ENCODE results near the gene LYPD5. TPM values are rescaled to one million over a fixed set of nuclear protein-coding genes. Genes with fewer than 3 reads are reported as not detected.

Gene LYPD5
- total RNA-seq, 4 donors from 2014 or later, result 0.35 to 1.4 TPM; not detected in 2

DNA sequence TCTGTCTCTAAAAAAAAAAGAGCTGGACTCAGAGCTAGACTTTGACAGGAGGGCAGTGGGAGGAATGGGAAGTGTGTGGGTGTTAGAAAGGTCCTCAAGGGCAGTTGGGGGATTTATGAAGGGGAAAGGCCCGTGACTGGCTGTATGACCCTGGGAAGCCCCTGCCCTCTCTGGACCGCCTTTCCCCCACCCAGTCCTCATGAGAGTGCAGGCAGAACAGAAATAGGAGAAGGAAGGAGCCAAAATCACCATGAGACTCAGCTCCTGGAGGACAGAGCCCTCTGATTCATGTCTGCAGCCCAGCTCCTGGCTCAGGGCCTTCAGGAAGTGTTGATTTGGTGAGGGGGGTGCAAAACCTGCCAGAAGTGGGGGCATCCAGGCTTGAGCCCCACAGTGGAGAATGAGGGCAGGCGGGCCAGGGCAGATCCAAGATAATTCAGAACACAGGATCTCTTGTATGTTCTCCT, 38.7 kb downstream of the LYPD5 start:
- no peaks in the 10 kb centered on the region for H3K4me1 ChIP-seq
- DNase-seq (no peak), ATAC-seq (no peak)
- no peaks in the 10 kb centered on the region for H3K36me3 ChIP-seq
- no peak overlapping the region for H3K27ac ChIP-seq
- no peak overlapping the region for H3K4me3 ChIP-seq
- in situ Hi-C loops (cut with MboI; ENCODE audit: low sequenced_read_pairs in 4 of 4) (no loop called here), intact Hi-C loops (cut with DNase I; ENCODE audit: low total_unique reads) (no loop called here)
- H3K27me3 ChIP-seq, result no peaks in the 10 kb centered on the region
- H3K9me3 ChIP-seq, result no peaks in the 10 kb centered on the region
- no peak for TF ChIP-seq POLR2A (IDR thresholded peaks at IDR 0.05)
- TF ChIP-seq, protein P1, sequence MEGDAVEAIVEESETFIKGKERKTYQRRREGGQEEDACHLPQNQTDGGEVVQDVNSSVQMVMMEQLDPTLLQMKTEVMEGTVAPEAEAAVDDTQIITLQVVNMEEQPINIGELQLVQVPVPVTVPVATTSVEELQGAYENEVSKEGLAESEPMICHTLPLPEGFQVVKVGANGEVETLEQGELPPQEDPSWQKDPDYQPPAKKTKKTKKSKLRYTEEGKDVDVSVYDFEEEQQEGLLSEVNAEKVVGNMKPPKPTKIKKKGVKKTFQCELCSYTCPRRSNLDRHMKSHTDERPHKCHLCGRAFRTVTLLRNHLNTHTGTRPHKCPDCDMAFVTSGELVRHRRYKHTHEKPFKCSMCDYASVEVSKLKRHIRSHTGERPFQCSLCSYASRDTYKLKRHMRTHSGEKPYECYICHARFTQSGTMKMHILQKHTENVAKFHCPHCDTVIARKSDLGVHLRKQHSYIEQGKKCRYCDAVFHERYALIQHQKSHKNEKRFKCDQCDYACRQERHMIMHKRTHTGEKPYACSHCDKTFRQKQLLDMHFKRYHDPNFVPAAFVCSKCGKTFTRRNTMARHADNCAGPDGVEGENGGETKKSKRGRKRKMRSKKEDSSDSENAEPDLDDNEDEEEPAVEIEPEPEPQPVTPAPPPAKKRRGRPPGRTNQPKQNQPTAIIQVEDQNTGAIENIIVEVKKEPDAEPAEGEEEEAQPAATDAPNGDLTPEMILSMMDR (IDR thresholded peaks at IDR 0.05 in 4 of 5, conservative IDR thresholded peaks at IDR 0.05 in 1 of 5), result no peak

DNA sequence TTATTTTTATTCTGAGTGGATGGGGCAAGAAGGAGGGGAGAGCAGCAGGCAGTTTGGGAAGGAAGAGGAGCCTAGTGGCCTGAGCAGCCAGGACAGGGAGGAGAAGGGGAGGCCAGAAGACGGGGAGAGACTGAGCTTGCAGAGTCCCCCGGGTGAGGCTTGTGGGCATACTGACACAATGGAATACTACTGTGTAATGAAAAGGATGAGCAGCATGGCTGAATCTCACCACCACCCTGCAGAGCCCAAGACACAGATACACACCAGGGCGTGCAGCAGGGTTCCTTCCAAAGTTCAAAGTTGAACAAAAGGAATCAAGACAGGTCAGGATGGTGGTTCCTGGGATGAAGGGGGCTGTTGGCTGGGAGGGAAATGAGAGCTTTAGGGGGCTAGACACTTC, 39.4 kb downstream of the LYPD5 start:
- Histone ChIP-seq H3K27ac (no peak overlapping the region), H3K27me3 (no peaks in the 10 kb centered on the region), H3K9me3 (no peaks in the 10 kb centered on the region), H3K4me3 (no peak overlapping the region), H3K4me1 (no peaks in the 10 kb centered on the region), H3K36me3 (no peaks in the 10 kb centered on the region)
- ATAC-seq, result no peak
- TF ChIP-seq, protein P1 (IDR thresholded peaks at IDR 0.05 in 4 of 5, conservative IDR thresholded peaks at IDR 0.05 in 1 of 5), result no peak
- no peak for TF ChIP-seq POLR2A (IDR thresholded peaks at IDR 0.05)
- intact Hi-C loops (cut with DNase I; ENCODE audit: low total_unique reads), result no loop called here
- in situ Hi-C loops (cut with MboI; ENCODE audit: low sequenced_read_pairs in 4 of 4), result no loop called here
- no peak for DNase-seq

DNA sequence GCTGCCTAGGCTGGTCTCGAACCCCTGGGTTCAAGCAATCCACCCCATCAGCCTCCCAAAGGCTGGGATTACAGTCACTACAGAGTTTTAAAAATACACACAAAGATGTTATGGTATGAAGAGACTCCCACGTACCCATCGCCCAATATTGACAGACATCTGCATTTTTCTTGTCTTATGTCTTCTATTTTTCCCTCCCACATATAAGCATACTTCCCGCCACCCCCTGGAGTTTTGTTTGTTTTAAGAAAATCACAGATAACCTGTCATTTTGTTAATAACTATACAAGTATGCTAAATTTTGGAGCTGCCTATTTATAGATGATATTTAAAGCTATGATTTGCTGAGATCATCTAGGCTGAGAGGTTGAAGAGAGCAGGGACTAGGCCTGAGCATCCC, 41.3 kb downstream of the LYPD5 start:
- intact Hi-C loops (cut with DNase I; ENCODE audit: low total_unique reads), result no loop called here
- Histone ChIP-seq H3K27me3 (no peaks in the 10 kb centered on the region), H3K36me3 (no peaks in the 10 kb centered on the region), H3K4me1 (no peaks in the 10 kb centered on the region), H3K4me3 (no peak overlapping the region), H3K9me3 (no peaks in the 10 kb centered on the region), H3K27ac (no peak overlapping the region)
- DNase-seq, result no peak
- no peak for ATAC-seq
- TF ChIP-seq, protein P1 (IDR thresholded peaks at IDR 0.05 in 4 of 5, conservative IDR thresholded peaks at IDR 0.05 in 1 of 5), result no peak
- TF ChIP-seq POLR2A (IDR thresholded peaks at IDR 0.05), result no peak
- in situ Hi-C loops (cut with MboI; ENCODE audit: low sequenced_read_pairs in 4 of 4), result no loop called here

DNA sequence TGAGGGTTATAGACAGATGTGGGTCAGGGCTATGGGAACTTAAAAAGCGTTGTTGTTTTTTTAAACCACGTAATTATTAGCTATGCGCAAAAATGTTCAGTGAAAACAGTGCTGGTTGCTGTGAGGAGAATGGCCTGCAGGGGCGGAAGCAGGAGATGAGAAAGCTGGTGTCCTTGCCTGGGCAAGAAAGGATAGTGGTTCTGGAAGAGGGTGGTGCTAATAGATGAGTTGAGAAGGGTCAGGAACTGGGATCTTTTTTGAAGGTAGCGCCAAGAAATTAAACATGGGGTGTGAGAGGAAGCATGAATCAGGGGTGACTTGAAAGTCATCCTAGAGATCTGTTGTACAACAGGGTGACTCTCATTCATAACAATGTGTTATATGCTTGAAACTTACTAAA, 42.7 kb downstream of the LYPD5 start:
- no peak for ATAC-seq
- Histone ChIP-seq H3K27ac (no peak overlapping the region), H3K9me3 (no peaks in the 10 kb centered on the region), H3K4me3 (no peak overlapping the region), H3K27me3 (no peaks in the 10 kb centered on the region), H3K36me3 (no peaks in the 10 kb centered on the region), H3K4me1 (no peaks in the 10 kb centered on the region)
- TF ChIP-seq POLR2A (IDR thresholded peaks at IDR 0.05), result no peak
- TF ChIP-seq, protein P1 (IDR thresholded peaks at IDR 0.05 in 4 of 5, conservative IDR thresholded peaks at IDR 0.05 in 1 of 5), result no peak
- intact Hi-C loops (cut with DNase I; ENCODE audit: low total_unique reads), result loop anchor here (10.0 kb wide), 1 partner anchor 225 kb away; the partner anchor contains the start of gene ZNF575
- no peak for DNase-seq
- in situ Hi-C loops (cut with MboI; ENCODE audit: low sequenced_read_pairs in 4 of 4), result no loop called here
